RWPE2 (cell line): ENCODE measurements around the gene KRTAP10-9.

ENCODE experiments used
- ATAC-seq: fragments of 200-7000 bp; cut with Tn5 transposase; 3 replicates; pipeline ENCODE4 v1.9.1; 2021; ENCODE audit warnings: low read depth
- DNase-seq: peaks from one replicate; pipeline ENCODE4 v3.0.0-alpha.2; 2020; ENCODE audit warnings: low spot score
- H3K27ac ChIP-seq: fragments of 450-650 bp; 2 replicates; pipeline ENCODE4 v1.5.1; 2017; ENCODE audit warnings: mild to moderate bottlenecking; ENCODE audit not compliant: poor library complexity, severe bottlenecking
- H3K27me3 ChIP-seq: fragments of 250-450 bp; sonication (Bioruptor Pico); 2 replicates; pipeline ENCODE4 v1.5.1; 2021; ENCODE audit warnings: mild to moderate bottlenecking, moderate library complexity; ENCODE audit not compliant: insufficient read depth, poor library complexity, severe bottlenecking
- H3K36me3 ChIP-seq: fragments of 250-450 bp; sonication (Bioruptor Pico); 2 replicates; pipeline ENCODE4 v1.5.1; 2020; ENCODE audit warnings: low read depth, mild to moderate bottlenecking, moderate library complexity
- H3K4me1 ChIP-seq: fragments of 250-450 bp; sonication (Bioruptor Pico); 2 replicates; pipeline ENCODE4 v1.5.1; 2021; ENCODE audit warnings: mild to moderate bottlenecking, moderate library complexity; ENCODE audit not compliant: insufficient read depth, poor library complexity, severe bottlenecking
- H3K4me3 ChIP-seq: fragments of 250-450 bp; sonication (Bioruptor Pico); 2 replicates; pipeline ENCODE4 v1.5.1; 2021; ENCODE audit warnings: mild to moderate bottlenecking, moderate library complexity; ENCODE audit not compliant: severe bottlenecking
- H3K9me3 ChIP-seq: fragments of 250-450 bp; sonication (Bioruptor Pico); 2 replicates; pipeline ENCODE4 v1.5.1; 2021; ENCODE audit warnings: mild to moderate bottlenecking, moderate library complexity; ENCODE audit not compliant: severe bottlenecking
- CTCF ChIP-seq: fragments of 450-650 bp; IDR thresholded peaks from one replicate; pipeline ENCODE4 v1.5.1; 2017; ENCODE audit warnings: mild to moderate bottlenecking, moderate library complexity; ENCODE audit not compliant: poor library complexity, severe bottlenecking

KRTAP10-9 gene

GRCh38 chr21:44615911-44616590, 10.8 kb upstream of the KRTAP10-9 start:
- ATAC-seq (no peak), DNase-seq (no peak)
- no peak for TF ChIP-seq CTCF
- Histone ChIP-seq H3K4me3 (no peak overlapping the region), H3K36me3 (no peaks in the 10 kb centered on the region), H3K27ac (no peak overlapping the region), H3K4me1 (no peaks in the 10 kb centered on the region), H3K9me3 (no peaks in the 10 kb centered on the region), H3K27me3 (peaks cover 21% of the 10 kb centered on the region)

GRCh38 chr21:44616591-44616926, 10.3 kb upstream of the KRTAP10-9 start:
- Histone ChIP-seq H3K9me3 (no peaks in the 10 kb centered on the region), H3K27me3 (peaks cover 21% of the 10 kb centered on the region), H3K4me3 (no peak overlapping the region), H3K4me1 (no peaks in the 10 kb centered on the region), H3K27ac (no peak overlapping the region), H3K36me3 (no peaks in the 10 kb centered on the region)
- DNase-seq, result no peak
- ATAC-seq, result peak; percentile 44; the same call in 1 of the 3 replicates
- no peak for TF ChIP-seq CTCF

DNA sequence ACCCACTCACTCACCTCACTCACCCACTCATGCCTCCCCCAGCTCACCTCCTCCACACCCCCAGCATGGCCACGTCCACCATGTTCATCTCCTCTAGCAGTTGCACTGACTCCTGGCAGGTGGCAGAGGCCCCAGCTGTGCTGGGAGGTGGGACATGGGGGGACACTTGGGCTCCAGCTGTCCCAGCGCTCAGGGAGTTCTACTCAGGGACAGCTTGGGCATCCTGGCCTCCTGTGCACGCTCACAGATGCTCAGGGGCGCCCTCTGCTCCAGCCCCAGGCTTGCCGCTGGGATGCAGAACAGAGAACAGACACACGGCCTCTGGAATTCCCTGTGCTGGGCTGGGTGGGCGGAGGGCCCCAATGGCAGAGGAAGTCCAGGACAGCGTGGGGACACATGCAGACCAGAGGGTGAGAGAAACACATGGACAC, 9.8 kb upstream of the KRTAP10-9 start:
- H3K9me3 ChIP-seq, result no peaks in the 10 kb centered on the region
- H3K27me3 ChIP-seq, result peaks cover 21% of the 10 kb centered on the region
- DNase-seq (no peak), ATAC-seq (no peak)
- no peaks in the 10 kb centered on the region for H3K36me3 ChIP-seq
- TF ChIP-seq CTCF, result no peak
- no peak overlapping the region for H3K4me3 ChIP-seq
- no peaks in the 10 kb centered on the region for H3K4me1 ChIP-seq
- no peak overlapping the region for H3K27ac ChIP-seq

- TF ChIP-seq CTCF, result no peak
Measured at GRCh38 chr21:44618504-44618903, 8.4 kb upstream of the KRTAP10-9 start.

DNA sequence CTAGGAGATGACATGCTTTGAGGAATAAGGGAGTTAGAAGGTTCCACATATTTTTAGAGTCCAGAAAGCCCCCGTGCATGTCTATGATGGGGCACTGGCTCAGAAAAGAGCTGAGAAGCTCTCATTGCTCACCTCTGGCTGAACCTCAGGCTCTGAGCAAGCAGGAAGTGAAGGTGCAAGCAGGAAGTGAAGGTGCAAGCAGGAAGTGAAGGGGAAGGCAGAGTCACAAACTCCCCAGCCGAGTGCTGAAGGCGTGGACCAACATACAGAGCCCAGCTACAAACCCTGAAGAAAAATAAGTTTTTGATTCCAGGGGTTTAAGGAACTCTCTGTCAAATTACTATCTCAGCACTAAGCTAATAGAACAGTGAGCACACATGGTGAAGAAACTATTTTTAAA, 8.0 kb upstream of the KRTAP10-9 start:
- ATAC-seq (no peak), DNase-seq (no peak)
- no peak for TF ChIP-seq CTCF
- no peak overlapping the region for H3K27ac ChIP-seq
- H3K4me1 ChIP-seq, result no peaks in the 10 kb centered on the region
- H3K36me3 ChIP-seq, result no peaks in the 10 kb centered on the region
- no peak overlapping the region for H3K4me3 ChIP-seq
- H3K9me3 ChIP-seq, result peaks cover 6% of the 10 kb centered on the region
- H3K27me3 ChIP-seq, result peaks cover 21% of the 10 kb centered on the region

More at GRCh38 chr21:44618504-44618903, 8.4 kb upstream of the KRTAP10-9 start:
- Histone ChIP-seq H3K4me1 (no peaks in the 10 kb centered on the region), H3K27me3 (peaks cover 21% of the 10 kb centered on the region), H3K36me3 (no peaks in the 10 kb centered on the region), H3K9me3 (peaks cover 2% of the 10 kb centered on the region), H3K27ac (no peak overlapping the region), H3K4me3 (no peak overlapping the region)
- ATAC-seq (no peak), DNase-seq (no peak)
